ENCODE measurements around the gene CD6.

CD6 gene

GRCh38 chr11:60971520-60971919 is at the start of gene CD6:
Gene CD6, plus strand, starts transcription at chr11:60971680. Its CDS starts 186 bp downstream, at chr11:60971866.
- DNase-seq = peak; percentile 67

GRCh38 chr11:60921777-60922335 is 49.6 kb upstream of the CD6 start:
- DNase-seq = no peak

- no peak for DNase-seq
These were observed 48.6 kb upstream of the CD6 start for GRCh38 chr11:60922906-60923305.

GRCh38 chr11:60923326-60923725 is 48.2 kb upstream of the CD6 start:
- no peak for DNase-seq

GRCh38 chr11:60923800-60924109 is 47.7 kb upstream of the CD6 start:
- DNase-seq = no peak

- peak; percentile 30 for DNase-seq
These were observed 47.2 kb upstream of the CD6 start, which contains the start of gene TMEM132A for GRCh38 chr11:60924110-60924905. Gene TMEM132A, plus strand, starts transcription at chr11:60924460. Its CDS starts 174 bp downstream, at chr11:60924634.

- DNase-seq = no peak
These were observed 46.3 kb upstream of the CD6 start for GRCh38 chr11:60924906-60925853.

GRCh38 chr11:60925868-60926267 is 45.6 kb upstream of the CD6 start:
- no peak for DNase-seq

- no peak for DNase-seq
These were observed 45.0 kb upstream of the CD6 start for GRCh38 chr11:60926500-60926899.

- DNase-seq = no peak
These were observed 44.4 kb upstream of the CD6 start for GRCh38 chr11:60927061-60927592.

GRCh38 chr11:60927600-60927999 is 43.9 kb upstream of the CD6 start:
- DNase-seq = no peak

GRCh38 chr11:60928563-60929001 is 42.9 kb upstream of the CD6 start:
- DNase-seq = no peak

GRCh38 chr11:60929764-60930163 is 41.7 kb upstream of the CD6 start:
- no peak for DNase-seq

GRCh38 chr11:60930394-60930793 is 41.1 kb upstream of the CD6 start:
- DNase-seq = no peak

GRCh38 chr11:60931917-60932316 is 39.6 kb upstream of the CD6 start:
- no peak for DNase-seq

GRCh38 chr11:60932605-60933356 is 38.7 kb upstream of the CD6 start:
- no peak for DNase-seq

GRCh38 chr11:60933416-60934123 is 37.9 kb upstream of the CD6 start:
- DNase-seq = no peak

GRCh38 chr11:60934124-60934789 is 37.2 kb upstream of the CD6 start:
- DNase-seq = no peak

- no peak for DNase-seq
These were observed 36.5 kb upstream of the CD6 start for GRCh38 chr11:60934790-60935605.

All from stimulated activated CD4-positive, alpha-beta T cell treated with anti-CD3 and anti-CD28 coated beads, Interleukin-4, amount 100 ng/mL, for 1 hour (primary cell).